Measurements from ENCODE around the gene ST6GALNAC4.

GRCh38 chr9:127946728-127947127 is 29.9 kb upstream of the ST6GALNAC4 start:
- TF ChIP-seq SREBF2 (CRISPR knock-in tag; IDR thresholded peaks at IDR 0.05) (no peak), FOXM1 (IDR thresholded peaks at IDR 0.05; ENCODE audit: low read depth) (no peak), FOXM1 (CRISPR knock-in tag; IDR thresholded peaks at IDR 0.05; ENCODE audit: low read depth) (no peak), CGGBP1 (CRISPR knock-in tag; IDR thresholded peaks at IDR 0.05) (no peak), HIVEP1 (CRISPR knock-in tag; IDR thresholded peaks at IDR 0.05) (no peak), NR1H2 (CRISPR knock-in tag; IDR thresholded peaks at IDR 0.05) (no peak), HDAC6 (IDR thresholded peaks at IDR 0.05; ENCODE audit: low read depth, low read length) (no peak), SMAD4 (CRISPR knock-in tag; conservative IDR thresholded peaks at IDR 0.05) (no peak), FOXP1 (CRISPR knock-in tag; IDR thresholded peaks at IDR 0.05) (no peak), POLR2A (conservative IDR thresholded peaks at IDR 0.05) (no peak), ZNF12 (CRISPR knock-in tag; IDR thresholded peaks at IDR 0.05) (no peak)
- TF ChIP-seq, protein P1, sequence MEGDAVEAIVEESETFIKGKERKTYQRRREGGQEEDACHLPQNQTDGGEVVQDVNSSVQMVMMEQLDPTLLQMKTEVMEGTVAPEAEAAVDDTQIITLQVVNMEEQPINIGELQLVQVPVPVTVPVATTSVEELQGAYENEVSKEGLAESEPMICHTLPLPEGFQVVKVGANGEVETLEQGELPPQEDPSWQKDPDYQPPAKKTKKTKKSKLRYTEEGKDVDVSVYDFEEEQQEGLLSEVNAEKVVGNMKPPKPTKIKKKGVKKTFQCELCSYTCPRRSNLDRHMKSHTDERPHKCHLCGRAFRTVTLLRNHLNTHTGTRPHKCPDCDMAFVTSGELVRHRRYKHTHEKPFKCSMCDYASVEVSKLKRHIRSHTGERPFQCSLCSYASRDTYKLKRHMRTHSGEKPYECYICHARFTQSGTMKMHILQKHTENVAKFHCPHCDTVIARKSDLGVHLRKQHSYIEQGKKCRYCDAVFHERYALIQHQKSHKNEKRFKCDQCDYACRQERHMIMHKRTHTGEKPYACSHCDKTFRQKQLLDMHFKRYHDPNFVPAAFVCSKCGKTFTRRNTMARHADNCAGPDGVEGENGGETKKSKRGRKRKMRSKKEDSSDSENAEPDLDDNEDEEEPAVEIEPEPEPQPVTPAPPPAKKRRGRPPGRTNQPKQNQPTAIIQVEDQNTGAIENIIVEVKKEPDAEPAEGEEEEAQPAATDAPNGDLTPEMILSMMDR (IDR thresholded peaks at IDR 0.05 in 2 of 3, conservative IDR thresholded peaks at IDR 0.05 in 1 of 3; ENCODE audit: insufficient read depth in 2 of 3, low read depth in 1 of 3, low read length in 3 of 3): no peak
